BJ (cell line): ENCODE measurements around the gene HSPG2. TPM values are rescaled to one million over a fixed set of nuclear protein-coding genes. Genes with fewer than 3 reads are reported as not detected.

ENCODE experiments used
- CTCF ChIA-PET: fragments of 350-600 bp; formaldehyde crosslinking; extraction: SDS; loops from one replicate; lab custom pipeline; 2021; ENCODE audit warnings: antibody characterized with exemption, inconsistent platforms; lab: Yijun Ruan, JAX
- POLR2A ChIA-PET: fragments of 300-600 bp; sonication (Branson Sonifier 250); formaldehyde crosslinking; extraction: SDS; loops from one replicate; lab custom pipeline; 2021; ENCODE audit warnings: antibody characterized with exemption; lab: Charles Lee
- DNase-seq: peaks from one replicate; pipeline ENCODE4 v3.0.0-alpha.2; 2011; ENCODE audit warnings: low read depth
- H3K27me3 ChIP-seq: 2 replicates; pipeline ENCODE4 v1.6.0; 2011; ENCODE audit warnings: low read length; ENCODE audit not compliant: control insufficient read depth, insufficient read depth
- H3K36me3 ChIP-seq: 2 replicates; pipeline ENCODE4 v1.5.1; 2011; ENCODE audit warnings: low read length; ENCODE audit not compliant: control insufficient read depth, insufficient read depth
- H3K4me3 ChIP-seq: 2 replicates; pipeline ENCODE4 v1.5.1; 2011; ENCODE audit warnings: low read depth, mild to moderate bottlenecking, control low read depth, low read length
- CTCF ChIP-seq: IDR thresholded peaks from 2 replicates; pipeline ENCODE4 v1.5.1; 2011; ENCODE audit warnings: low read depth, mild to moderate bottlenecking, control low read depth, inconsistent platforms, low read length, moderate library complexity; ENCODE audit not compliant: insufficient read depth
- polyA plus RNA-seq: library from polyadenylated mRNA; depleted of rRNA; stranded (reverse); fragments of >200 nt; gene quantifications from 2 replicates; pipeline ENCODE4 v1.2.3, GENCODE V29; 2011

Gene HSPG2
- polyA plus RNA-seq, 1 experiment, result 45.1 TPM

- Histone ChIP-seq H3K27me3 (no peaks in the 10 kb centered on the region), H3K36me3 (no peaks in the 10 kb centered on the region), H3K4me3 (peak overlapping the region; percentile 40)
- POLR2A ChIA-PET, result no interaction called here
- TF ChIP-seq CTCF, result peak; percentile 58
- CTCF ChIA-PET, result no interaction called here
- DNase-seq, result no peak
Measured at GRCh38 chr1:21814241-21814918, 122.7 kb downstream of the HSPG2 start.

- DNase-seq, result no peak
- Histone ChIP-seq H3K27me3 (no peaks in the 10 kb centered on the region), H3K4me3 (no peak overlapping the region), H3K36me3 (no peaks in the 10 kb centered on the region)
- no peak for TF ChIP-seq CTCF
- POLR2A ChIA-PET, result no interaction called here
- CTCF ChIA-PET, result interaction anchor here (0.6 kb wide), 1 partner anchor 152 kb away, joined by 3 read pairs; no protein-coding TSS in a partner anchor
Measured at GRCh38 chr1:21813542-21813941, 123.6 kb downstream of the HSPG2 start.

- no peak for DNase-seq
- CTCF ChIA-PET, result no interaction called here
- Histone ChIP-seq H3K4me3 (no peak within 1 kb of the TSS), H3K36me3 (no peaks in the 10 kb centered on the region), H3K27me3 (no peaks in the 10 kb centered on the region)
- TF ChIP-seq CTCF, result no peak
- POLR2A ChIA-PET, result no interaction called here
Measured at GRCh38 chr1:21811875-21812305, 125.2 kb downstream of the HSPG2 start, which contains the start of gene LDLRAD2. TSS of gene LDLRAD2 (plus strand) at chr1:21812265. CDS start at chr1:21812452, 187 bp downstream.

GRCh38 chr1:21804536-21804935, 132.6 kb downstream of the HSPG2 start:
- CTCF ChIA-PET, result interaction anchor here (1.0 kb wide), 1 partner anchor 59 kb away, joined by 3 read pairs; no protein-coding TSS in a partner anchor
- POLR2A ChIA-PET, result no interaction called here
- DNase-seq, result no peak
- TF ChIP-seq CTCF, result no peak
- Histone ChIP-seq H3K27me3 (no peaks in the 10 kb centered on the region; the same call in 1 of the 2 replicates), H3K4me3 (no peak overlapping the region), H3K36me3 (no peaks in the 10 kb centered on the region)

DNA sequence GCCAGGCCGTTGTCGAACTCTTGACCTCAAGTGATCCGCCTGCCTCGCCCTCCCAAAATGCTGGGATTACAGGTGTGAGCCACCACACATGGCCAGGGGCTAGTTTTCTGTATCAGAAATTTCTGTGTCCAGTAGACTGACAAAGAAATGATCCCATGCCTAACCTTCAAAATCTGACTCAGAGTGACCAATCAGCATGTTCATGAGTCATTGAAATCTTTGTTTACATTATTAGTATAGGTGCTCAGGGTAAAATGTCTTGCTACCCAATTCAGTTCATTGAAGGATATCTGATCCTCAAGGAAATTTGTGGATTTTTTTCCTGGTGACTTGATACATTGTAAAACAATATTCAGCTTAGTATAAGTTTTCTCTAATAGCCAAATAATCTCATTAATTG, 136.0 kb downstream of the HSPG2 start:
- CTCF ChIA-PET, result interaction anchor here (0.6 kb wide), 1 partner anchor 21 kb away, joined by 3 read pairs; no protein-coding TSS in a partner anchor
- H3K4me3 ChIP-seq, result no peak overlapping the region
- no peaks in the 10 kb centered on the region for H3K36me3 ChIP-seq
- H3K27me3 ChIP-seq, result no peaks in the 10 kb centered on the region; the same call in 1 of the 2 replicates
- POLR2A ChIA-PET, result no interaction called here
- DNase-seq, result no peak
- no peak for TF ChIP-seq CTCF
